HEK293 (cell line): ENCODE results near the gene DLG2.
A peak's percentile ranks its signal among the peaks of the same experiment; 100 is the strongest.

ENCODE experiments used
- CTCF ChIA-PET: fragments of 350-600 bp; formaldehyde crosslinking; extraction: SDS; loops from one replicate; lab custom pipeline; 2021; ENCODE audit warnings: antibody characterized with exemption; lab: Yijun Ruan, JAX
- POLR2A ChIA-PET: fragments of 300-600 bp; formaldehyde crosslinking; extraction: SDS; loops from one replicate; lab custom pipeline; 2020; ENCODE audit warnings: antibody characterized with exemption, inconsistent platforms; lab: Yijun Ruan, JAX
- H3K27ac ChIP-seq: fragments of 200-500 bp; sonication (Bioruptor generic); 2 replicates; pipeline ENCODE4 v1.5.1; 2014; ENCODE audit warnings: low read depth, low read length, control low read depth, inconsistent platforms; ENCODE audit errors: extremely low read depth
- H3K36me3 ChIP-seq, 2 experiments: fragments of 200-500 bp in 1 of 2; sonication (Bioruptor generic) in 1 of 2; 1 replicate in 1 of 2; 2 replicates in 1 of 2; pipeline ENCODE4 v1.5.1; 2014 to 2017; ENCODE audit warnings: inconsistent platforms in 2 of 2, low read length in 2 of 2; ENCODE audit not compliant: control insufficient read depth in 2 of 2, insufficient read depth in 1 of 2
- H3K4me1 ChIP-seq: fragments of 200-500 bp; sonication (Bioruptor generic); 2 replicates; pipeline ENCODE4 v1.5.1; 2014; ENCODE audit warnings: mild to moderate bottlenecking, low read length, inconsistent platforms; ENCODE audit not compliant: control insufficient read depth, insufficient read depth
- H3K4me3 ChIP-seq: 2 replicates; pipeline ENCODE4 v1.5.1; 2011; ENCODE audit warnings: low read depth, mild to moderate bottlenecking, control low read depth, low read length, moderate library complexity
- H3K9me3 ChIP-seq: fragments of 200-500 bp; sonication (Bioruptor generic); 2 replicates; pipeline ENCODE4 v1.5.1; 2014; ENCODE audit warnings: low read depth, low read length, inconsistent platforms; ENCODE audit not compliant: control insufficient read depth, insufficient read depth
- FEZF1 ChIP-seq: fragments of 450-650 bp; formaldehyde crosslinking; IDR thresholded peaks from 2 replicates; pipeline ENCODE4 v1.5.1; 2016; ENCODE audit warnings: missing biosample characterization, missing genetic modification characterization
- GLI4 ChIP-seq: fragments of 450-650 bp; formaldehyde crosslinking; IDR thresholded peaks from 2 replicates; pipeline ENCODE4 v1.5.1; 2016; ENCODE audit warnings: missing biosample characterization, missing genetic modification characterization
- GLIS1 ChIP-seq: fragments of 450-650 bp; formaldehyde crosslinking; IDR thresholded peaks from 2 replicates; pipeline ENCODE4 v1.5.1; 2016; ENCODE audit warnings: missing biosample characterization, missing genetic modification characterization
- GLIS2 ChIP-seq: fragments of 450-650 bp; formaldehyde crosslinking; IDR thresholded peaks from 2 replicates; pipeline ENCODE4 v1.5.1; 2016; ENCODE audit warnings: missing biosample characterization, missing genetic modification characterization
- IKZF3 ChIP-seq: fragments of 450-650 bp; IDR thresholded peaks from 2 replicates; pipeline ENCODE4 v1.5.0; 2018; ENCODE audit warnings: missing biosample characterization, mild to moderate bottlenecking, missing genetic modification characterization, moderate library complexity
- KLF1 ChIP-seq: fragments of 450-650 bp; formaldehyde crosslinking; IDR thresholded peaks from 2 replicates; pipeline ENCODE4 v1.5.1; 2016; ENCODE audit warnings: missing biosample characterization, missing genetic modification characterization
- KLF8 ChIP-seq: fragments of 450-650 bp; formaldehyde crosslinking; IDR thresholded peaks from 2 replicates; pipeline ENCODE4 v1.5.1; 2016; ENCODE audit warnings: missing biosample characterization, missing genetic modification characterization
- KLF9 ChIP-seq: fragments of 450-650 bp; formaldehyde crosslinking; IDR thresholded peaks from 2 replicates; pipeline ENCODE4 v1.5.1; 2016; ENCODE audit warnings: missing biosample characterization, missing genetic modification characterization, low read depth
- MZF1 ChIP-seq: fragments of 450-650 bp; formaldehyde crosslinking; IDR thresholded peaks from 2 replicates; pipeline ENCODE4 v1.5.1; 2017; ENCODE audit warnings: missing biosample characterization, missing genetic modification characterization, borderline replicate concordance
- SP2 ChIP-seq: fragments of 450-650 bp; formaldehyde crosslinking; IDR thresholded peaks from 2 replicates; pipeline ENCODE4 v1.5.1; 2016; ENCODE audit warnings: missing biosample characterization, missing genetic modification characterization
- YY1 ChIP-seq: fragments of 450-650 bp; formaldehyde crosslinking; IDR thresholded peaks from 2 replicates; pipeline ENCODE4 v1.5.1; 2018; ENCODE audit warnings: missing biosample characterization, missing genetic modification characterization
- ZBTB20 ChIP-seq: fragments of 450-650 bp; formaldehyde crosslinking; IDR thresholded peaks from 2 replicates; pipeline ENCODE4 v1.5.1; 2016; ENCODE audit warnings: missing biosample characterization, missing genetic modification characterization
- ZBTB48 ChIP-seq: fragments of 450-650 bp; formaldehyde crosslinking; IDR thresholded peaks from 2 replicates; pipeline ENCODE4 v1.5.1; 2016; ENCODE audit warnings: missing biosample characterization, missing genetic modification characterization
- ZBTB8A ChIP-seq: fragments of 450-650 bp; formaldehyde crosslinking; IDR thresholded peaks from 2 replicates; pipeline ENCODE4 v1.5.1; 2016; ENCODE audit warnings: missing biosample characterization, missing genetic modification characterization
- ZEB2 ChIP-seq: fragments of 450-650 bp; formaldehyde crosslinking; IDR thresholded peaks from 2 replicates; pipeline ENCODE4 v1.5.1; 2016; ENCODE audit warnings: missing biosample characterization, missing genetic modification characterization
- ZFHX2 ChIP-seq: fragments of 450-650 bp; formaldehyde crosslinking; conservative IDR thresholded peaks from 2 replicates; pipeline ENCODE4 v1.5.1; 2016; ENCODE audit warnings: missing biosample characterization, missing genetic modification characterization
- ZFP41 ChIP-seq: fragments of 450-650 bp; formaldehyde crosslinking; IDR thresholded peaks from 2 replicates; pipeline ENCODE4 v1.5.1; 2016; ENCODE audit warnings: missing biosample characterization, missing genetic modification characterization, borderline replicate concordance
- ZNF140 ChIP-seq: fragments of 450-650 bp; formaldehyde crosslinking; IDR thresholded peaks from 2 replicates; pipeline ENCODE4 v1.5.1; 2016; ENCODE audit warnings: missing biosample characterization, missing genetic modification characterization
- ZNF174 ChIP-seq: fragments of 450-650 bp; formaldehyde crosslinking; IDR thresholded peaks from 2 replicates; pipeline ENCODE4 v1.5.0; 2017; ENCODE audit warnings: missing biosample characterization, mild to moderate bottlenecking, missing genetic modification characterization
- ZNF223 ChIP-seq: fragments of 450-650 bp; formaldehyde crosslinking; IDR thresholded peaks from 2 replicates; pipeline ENCODE4 v1.5.1; 2016; ENCODE audit warnings: missing biosample characterization, missing genetic modification characterization
- ZNF555 ChIP-seq: fragments of 450-650 bp; formaldehyde crosslinking; conservative IDR thresholded peaks from 2 replicates; pipeline ENCODE4 v1.5.1; 2017; ENCODE audit warnings: missing biosample characterization, mild to moderate bottlenecking, missing genetic modification characterization, inconsistent platforms
- ZNF600 ChIP-seq: fragments of 450-650 bp; formaldehyde crosslinking; IDR thresholded peaks from 2 replicates; pipeline ENCODE4 v1.5.1; 2016; ENCODE audit warnings: missing biosample characterization, missing genetic modification characterization
- ZNF621 ChIP-seq: fragments of 450-650 bp; formaldehyde crosslinking; IDR thresholded peaks from 2 replicates; pipeline ENCODE4 v1.5.1; 2017; ENCODE audit warnings: missing biosample characterization, missing genetic modification characterization
- ZNF624 ChIP-seq: fragments of 450-650 bp; formaldehyde crosslinking; IDR thresholded peaks from 2 replicates; pipeline ENCODE4 v1.5.1; 2017; ENCODE audit warnings: missing biosample characterization, missing genetic modification characterization
- ZNF660 ChIP-seq: fragments of 450-650 bp; IDR thresholded peaks from 2 replicates; pipeline ENCODE4 v1.5.1; 2018; ENCODE audit warnings: missing biosample characterization, mild to moderate bottlenecking, missing genetic modification characterization
- TF ChIP-seq, protein P1 (sequence below): fragments of 450-650 bp; formaldehyde crosslinking; IDR thresholded peaks from 2 replicates; pipeline ENCODE4 v1.5.1; 2016; ENCODE audit warnings: missing biosample characterization, missing genetic modification characterization
- TF ChIP-seq, protein P2 (sequence below): fragments of 450-650 bp; formaldehyde crosslinking; optimal IDR thresholded peaks from 2 replicates; pipeline ENCODE3; 2016; ENCODE audit warnings: missing biosample characterization, mild to moderate bottlenecking, missing genetic modification characterization
- TF ChIP-seq, protein P3 (sequence below): sonication (generic); formaldehyde crosslinking; IDR thresholded peaks from 2 replicates; pipeline ENCODE4 v1.8.1; 2022; ENCODE audit warnings: mild to moderate bottlenecking, moderate library complexity, missing genetic modification reagents
- TF ChIP-seq, protein P4 (sequence below): fragments of 450-650 bp; formaldehyde crosslinking; IDR thresholded peaks from 2 replicates; pipeline ENCODE4 v1.5.1; 2016; ENCODE audit warnings: missing biosample characterization, missing genetic modification characterization
- TF ChIP-seq, protein P5 (sequence below): fragments of 450-650 bp; formaldehyde crosslinking; IDR thresholded peaks from 2 replicates; pipeline ENCODE4 v1.5.1; 2016; ENCODE audit warnings: missing biosample characterization, missing genetic modification characterization, borderline replicate concordance

The DLG2 gene

DNA sequence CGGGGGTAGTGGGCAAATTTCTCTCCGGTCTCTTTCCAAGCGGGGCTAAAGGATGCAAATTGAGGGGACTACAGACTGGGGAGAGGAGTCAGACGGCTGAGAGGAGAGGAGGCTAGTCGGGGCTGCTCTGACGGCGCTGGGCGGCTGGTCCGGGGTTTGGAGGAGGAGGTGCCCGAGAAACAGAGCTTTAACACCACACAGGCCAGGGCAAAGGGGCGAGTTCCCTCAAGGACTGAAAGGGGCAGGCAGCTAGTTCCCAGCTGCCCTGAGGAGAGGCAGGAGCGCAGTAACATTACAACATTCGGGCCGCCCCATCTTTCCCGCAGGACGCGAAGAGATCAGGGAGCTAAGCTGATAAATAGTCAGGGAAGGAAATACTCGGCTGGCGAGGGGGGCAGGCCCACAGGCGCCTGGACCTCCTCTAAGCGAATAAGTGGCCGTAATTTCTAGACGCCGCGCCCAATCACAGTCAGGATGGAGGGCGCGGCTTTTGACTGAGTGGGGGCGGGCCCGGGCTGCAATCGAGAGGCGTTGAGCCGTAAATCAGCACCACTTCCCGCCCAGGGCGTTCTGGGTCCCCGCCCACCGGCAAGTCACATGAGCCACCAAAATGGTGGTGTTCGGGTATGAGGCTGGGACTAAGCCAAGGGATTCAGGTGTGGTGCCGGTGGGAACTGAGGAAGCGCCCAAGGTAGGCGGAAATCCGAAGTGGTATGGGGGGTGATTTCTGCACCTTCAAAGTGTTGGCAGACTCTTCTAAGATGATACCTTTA is 1.0 kb upstream of the DLG2 start, which contains the start of gene TMEM126B:
TMEM126B (plus strand) TSS at position 596 of the 773 bp plus-strand sequence; CDS start at position 611, 15 bp downstream.
- Histone ChIP-seq H3K27ac (peak within 1 kb of the TSS; percentile 55), H3K4me1 (no peaks in the 10 kb centered on the region; the same call in 1 of the 2 replicates), H3K9me3 (no peaks in the 10 kb centered on the region), H3K36me3 (peaks cover 3 to 14% of the 10 kb centered on the region in 2 experiments; a peak in 2 of 3 replicates), H3K4me3 (peak within 1 kb of the TSS; percentile 79)
- ChIA-PET CTCF (no interaction called here), POLR2A (interaction anchor here (0.6 to 2.6 kb wide), 14 partner anchors 9 to 441 kb away, joined by 3 to 48 read pairs (median 4); partner anchors contain the start of genes CCDC83, CCDC89, CREBZF and PICALM)
- TF ChIP-seq, protein P1, sequence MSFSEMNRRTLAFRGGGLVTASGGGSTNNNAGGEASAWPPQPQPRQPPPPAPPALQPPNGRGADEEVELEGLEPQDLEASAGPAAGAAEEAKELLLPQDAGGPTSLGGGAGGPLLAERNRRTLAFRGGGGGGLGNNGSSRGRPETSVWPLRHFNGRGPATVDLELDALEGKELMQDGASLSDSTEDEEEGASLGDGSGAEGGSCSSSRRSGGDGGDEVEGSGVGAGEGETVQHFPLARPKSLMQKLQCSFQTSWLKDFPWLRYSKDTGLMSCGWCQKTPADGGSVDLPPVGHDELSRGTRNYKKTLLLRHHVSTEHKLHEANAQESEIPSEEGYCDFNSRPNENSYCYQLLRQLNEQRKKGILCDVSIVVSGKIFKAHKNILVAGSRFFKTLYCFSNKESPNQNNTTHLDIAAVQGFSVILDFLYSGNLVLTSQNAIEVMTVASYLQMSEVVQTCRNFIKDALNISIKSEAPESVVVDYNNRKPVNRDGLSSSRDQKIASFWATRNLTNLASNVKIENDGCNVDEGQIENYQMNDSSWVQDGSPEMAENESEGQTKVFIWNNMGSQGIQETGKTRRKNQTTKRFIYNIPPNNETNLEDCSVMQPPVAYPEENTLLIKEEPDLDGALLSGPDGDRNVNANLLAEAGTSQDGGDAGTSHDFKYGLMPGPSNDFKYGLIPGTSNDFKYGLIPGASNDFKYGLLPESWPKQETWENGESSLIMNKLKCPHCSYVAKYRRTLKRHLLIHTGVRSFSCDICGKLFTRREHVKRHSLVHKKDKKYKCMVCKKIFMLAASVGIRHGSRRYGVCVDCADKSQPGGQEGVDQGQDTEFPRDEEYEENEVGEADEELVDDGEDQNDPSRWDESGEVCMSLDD (tag by site-specific recombination) = 0 out of 2 replicates have a peak, but pooled peaks have one; percentile 49
- TF ChIP-seq, protein P2, sequence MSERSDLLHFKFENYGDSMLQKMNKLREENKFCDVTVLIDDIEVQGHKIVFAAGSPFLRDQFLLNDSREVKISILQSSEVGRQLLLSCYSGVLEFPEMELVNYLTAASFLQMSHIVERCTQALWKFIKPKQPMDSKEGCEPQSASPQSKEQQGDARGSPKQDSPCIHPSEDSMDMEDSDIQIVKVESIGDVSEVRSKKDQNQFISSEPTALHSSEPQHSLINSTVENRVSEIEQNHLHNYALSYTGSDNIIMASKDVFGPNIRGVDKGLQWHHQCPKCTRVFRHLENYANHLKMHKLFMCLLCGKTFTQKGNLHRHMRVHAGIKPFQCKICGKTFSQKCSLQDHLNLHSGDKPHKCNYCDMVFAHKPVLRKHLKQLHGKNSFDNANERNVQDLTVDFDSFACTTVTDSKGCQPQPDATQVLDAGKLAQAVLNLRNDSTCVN (tag by site-specific recombination) = peak; percentile 20
- TF ChIP-seq SP2 (tag by site-specific recombination) = peak; percentile 91
- TF ChIP-seq ZNF621 = no peak
- TF ChIP-seq KLF1 (tag by site-specific recombination) = peak; percentile 91
- TF ChIP-seq GLI4 (tag by site-specific recombination) = 0 out of 2 replicates have a peak, but pooled peaks have one; percentile 13
- TF ChIP-seq ZBTB20 (tag by site-specific recombination) = peak; percentile 75; the same call in 1 of the 2 replicates
- peak; percentile 47; the same call in 1 of the 2 replicates for TF ChIP-seq ZEB2 (tag by site-specific recombination)
- TF ChIP-seq, protein P3, sequence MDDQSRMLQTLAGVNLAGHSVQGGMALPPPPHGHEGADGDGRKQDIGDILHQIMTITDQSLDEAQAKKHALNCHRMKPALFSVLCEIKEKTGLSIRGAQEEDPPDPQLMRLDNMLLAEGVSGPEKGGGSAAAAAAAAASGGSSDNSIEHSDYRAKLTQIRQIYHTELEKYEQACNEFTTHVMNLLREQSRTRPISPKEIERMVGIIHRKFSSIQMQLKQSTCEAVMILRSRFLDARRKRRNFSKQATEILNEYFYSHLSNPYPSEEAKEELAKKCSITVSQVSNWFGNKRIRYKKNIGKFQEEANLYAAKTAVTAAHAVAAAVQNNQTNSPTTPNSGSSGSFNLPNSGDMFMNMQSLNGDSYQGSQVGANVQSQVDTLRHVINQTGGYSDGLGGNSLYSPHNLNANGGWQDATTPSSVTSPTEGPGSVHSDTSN (CRISPR knock-in tag) = 0 out of 2 replicates have a peak, but pooled peaks have one; percentile 59
- peak; percentile 54; the same call in 1 of the 2 replicates for TF ChIP-seq IKZF3 (tag by site-specific recombination)
- no peak for TF ChIP-seq ZNF174
- TF ChIP-seq ZNF555 (tag by site-specific recombination) = no peak
- TF ChIP-seq, protein P4, sequence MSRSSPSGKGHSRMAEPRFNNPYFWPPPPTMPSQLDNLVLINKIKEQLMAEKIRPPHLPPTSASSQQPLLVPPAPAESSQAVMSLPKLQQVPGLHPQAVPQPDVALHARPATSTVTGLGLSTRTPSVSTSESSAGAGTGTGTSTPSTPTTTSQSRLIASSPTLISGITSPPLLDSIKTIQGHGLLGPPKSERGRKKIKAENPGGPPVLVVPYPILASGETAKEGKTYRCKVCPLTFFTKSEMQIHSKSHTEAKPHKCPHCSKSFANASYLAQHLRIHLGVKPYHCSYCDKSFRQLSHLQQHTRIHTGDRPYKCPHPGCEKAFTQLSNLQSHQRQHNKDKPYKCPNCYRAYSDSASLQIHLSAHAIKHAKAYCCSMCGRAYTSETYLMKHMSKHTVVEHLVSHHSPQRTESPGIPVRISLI (tag by site-specific recombination) = no peak
- TF ChIP-seq KLF9 = peak; percentile 74; the same call in 1 of the 2 replicates
- TF ChIP-seq MZF1 = 0 out of 2 replicates have a peak, but pooled peaks have one; percentile 22
- peak; percentile 63 for TF ChIP-seq FEZF1 (tag by site-specific recombination)
- TF ChIP-seq ZNF140 = no peak
- no peak for TF ChIP-seq ZFP41 (tag by site-specific recombination)
- TF ChIP-seq ZFHX2 = peak; percentile 39
- TF ChIP-seq ZNF624 (tag by site-specific recombination) = no peak
- TF ChIP-seq ZNF660 (tag by site-specific recombination) = peak; percentile 100
- TF ChIP-seq ZNF600 (tag by site-specific recombination) = peak; percentile 38; the same call in 1 of the 2 replicates
- TF ChIP-seq GLIS1 (tag by site-specific recombination) = peak; percentile 31; the same call in 1 of the 2 replicates
- TF ChIP-seq KLF8 (tag by site-specific recombination) = peak; percentile 82
- peak; percentile 64; the same call in 1 of the 2 replicates for TF ChIP-seq YY1 (tag by site-specific recombination)
- TF ChIP-seq, protein P5, sequence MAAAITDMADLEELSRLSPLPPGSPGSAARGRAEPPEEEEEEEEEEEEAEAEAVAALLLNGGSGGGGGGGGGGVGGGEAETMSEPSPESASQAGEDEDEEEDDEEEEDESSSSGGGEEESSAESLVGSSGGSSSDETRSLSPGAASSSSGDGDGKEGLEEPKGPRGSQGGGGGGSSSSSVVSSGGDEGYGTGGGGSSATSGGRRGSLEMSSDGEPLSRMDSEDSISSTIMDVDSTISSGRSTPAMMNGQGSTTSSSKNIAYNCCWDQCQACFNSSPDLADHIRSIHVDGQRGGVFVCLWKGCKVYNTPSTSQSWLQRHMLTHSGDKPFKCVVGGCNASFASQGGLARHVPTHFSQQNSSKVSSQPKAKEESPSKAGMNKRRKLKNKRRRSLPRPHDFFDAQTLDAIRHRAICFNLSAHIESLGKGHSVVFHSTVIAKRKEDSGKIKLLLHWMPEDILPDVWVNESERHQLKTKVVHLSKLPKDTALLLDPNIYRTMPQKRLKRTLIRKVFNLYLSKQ (tag by site-specific recombination) = no peak
- 0 out of 2 replicates have a peak, but pooled peaks have one; percentile 16 for TF ChIP-seq ZBTB48 (tag by site-specific recombination)
- peak; percentile 59; the same call in 1 of the 2 replicates for TF ChIP-seq ZNF223 (tag by site-specific recombination)
- TF ChIP-seq ZBTB8A = peak; percentile 41; the same call in 1 of the 2 replicates
- peak; percentile 80 for TF ChIP-seq GLIS2 (tag by site-specific recombination)
